ENCODE results near the gene ZSCAN18. TPM values are rescaled to one million over a fixed set of nuclear protein-coding genes. Genes with fewer than 3 reads are reported as not detected.
A peak's percentile ranks its signal among the peaks of the same experiment; 100 is the strongest.

Gene ZSCAN18
- total and polyA plus RNA-seq, 2 of the 13 experiments (the other 11 are each of a cell fraction or from before 2014, with no cell fraction given): not detected

DNA sequence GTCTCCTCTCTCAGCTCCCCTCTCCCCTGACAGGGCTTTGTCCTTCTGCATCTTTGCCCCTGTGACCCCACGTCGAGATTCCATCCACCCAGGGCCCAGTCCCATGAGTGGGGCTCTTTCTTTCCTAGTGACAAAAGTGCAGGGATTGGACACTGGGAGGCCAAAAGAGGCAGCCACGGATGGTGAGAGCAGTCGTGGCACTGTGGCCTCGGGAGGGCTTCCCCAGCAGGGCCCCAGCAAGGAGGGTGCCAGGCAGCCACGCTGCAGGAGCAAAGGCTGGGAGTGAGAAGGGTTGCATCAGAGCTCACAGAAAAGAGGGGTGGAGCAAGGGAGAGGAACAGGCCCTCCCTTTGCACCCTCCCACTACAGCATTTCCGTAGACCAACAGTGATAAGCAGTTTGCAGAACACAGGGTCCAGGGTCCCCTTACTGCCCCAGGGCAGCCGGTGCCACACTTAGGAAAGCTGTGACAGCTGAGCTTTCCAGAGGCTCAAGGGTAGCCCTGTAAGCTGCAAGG, 59.3 kb downstream of the ZSCAN18 start (continued):
- TF ChIP-seq, protein P1, sequence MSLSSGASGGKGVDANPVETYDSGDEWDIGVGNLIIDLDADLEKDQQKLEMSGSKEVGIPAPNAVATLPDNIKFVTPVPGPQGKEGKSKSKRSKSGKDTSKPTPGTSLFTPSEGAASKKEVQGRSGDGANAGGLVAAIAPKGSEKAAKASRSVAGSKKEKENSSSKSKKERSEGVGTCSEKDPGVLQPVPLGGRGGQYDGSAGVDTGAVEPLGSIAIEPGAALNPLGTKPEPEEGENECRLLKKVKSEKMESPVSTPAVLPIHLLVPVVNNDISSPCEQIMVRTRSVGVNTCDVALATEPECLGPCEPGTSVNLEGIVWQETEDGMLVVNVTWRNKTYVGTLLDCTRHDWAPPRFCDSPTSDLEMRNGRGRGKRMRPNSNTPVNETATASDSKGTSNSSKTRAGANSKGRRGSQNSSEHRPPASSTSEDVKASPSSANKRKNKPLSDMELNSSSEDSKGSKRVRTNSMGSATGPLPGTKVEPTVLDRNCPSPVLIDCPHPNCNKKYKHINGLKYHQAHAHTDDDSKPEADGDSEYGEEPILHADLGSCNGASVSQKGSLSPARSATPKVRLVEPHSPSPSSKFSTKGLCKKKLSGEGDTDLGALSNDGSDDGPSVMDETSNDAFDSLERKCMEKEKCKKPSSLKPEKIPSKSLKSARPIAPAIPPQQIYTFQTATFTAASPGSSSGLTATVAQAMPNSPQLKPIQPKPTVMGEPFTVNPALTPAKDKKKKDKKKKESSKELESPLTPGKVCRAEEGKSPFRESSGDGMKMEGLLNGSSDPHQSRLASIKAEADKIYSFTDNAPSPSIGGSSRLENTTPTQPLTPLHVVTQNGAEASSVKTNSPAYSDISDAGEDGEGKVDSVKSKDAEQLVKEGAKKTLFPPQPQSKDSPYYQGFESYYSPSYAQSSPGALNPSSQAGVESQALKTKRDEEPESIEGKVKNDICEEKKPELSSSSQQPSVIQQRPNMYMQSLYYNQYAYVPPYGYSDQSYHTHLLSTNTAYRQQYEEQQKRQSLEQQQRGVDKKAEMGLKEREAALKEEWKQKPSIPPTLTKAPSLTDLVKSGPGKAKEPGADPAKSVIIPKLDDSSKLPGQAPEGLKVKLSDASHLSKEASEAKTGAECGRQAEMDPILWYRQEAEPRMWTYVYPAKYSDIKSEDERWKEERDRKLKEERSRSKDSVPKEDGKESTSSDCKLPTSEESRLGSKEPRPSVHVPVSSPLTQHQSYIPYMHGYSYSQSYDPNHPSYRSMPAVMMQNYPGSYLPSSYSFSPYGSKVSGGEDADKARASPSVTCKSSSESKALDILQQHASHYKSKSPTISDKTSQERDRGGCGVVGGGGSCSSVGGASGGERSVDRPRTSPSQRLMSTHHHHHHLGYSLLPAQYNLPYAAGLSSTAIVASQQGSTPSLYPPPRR (CRISPR knock-in tag; IDR thresholded peaks at IDR 0.05; ENCODE audit: borderline replicate concordance): peak; percentile 25; the same call in 1 of the 2 replicates
- TF ChIP-seq HNF4G (IDR thresholded peaks at IDR 0.05; ENCODE audit: borderline replicate concordance, low read depth, low read length) (0 out of 2 replicates have a peak, but pooled peaks have one; percentile 17), HNF4G (CRISPR knock-in tag; IDR thresholded peaks at IDR 0.05; ENCODE audit: borderline replicate concordance, low read depth) (no peak), ZNF792 (CRISPR knock-in tag; IDR thresholded peaks at IDR 0.05) (peak; percentile 21; the same call in 1 of the 2 replicates), MTA1 (CRISPR knock-in tag; IDR thresholded peaks at IDR 0.05; ENCODE audit: borderline replicate concordance) (peak; percentile 46; the same call in 1 of the 2 replicates), SOX13 (IDR thresholded peaks at IDR 0.05) (no peak), SOX13 (CRISPR knock-in tag; conservative IDR thresholded peaks at IDR 0.05 in 1 of 2, IDR thresholded peaks at IDR 0.05 in 1 of 2) (peak in 1 of 2 experiments; percentile 21; a peak in 1 of 4 replicates), ZNF782 (CRISPR knock-in tag; IDR thresholded peaks at IDR 0.05; ENCODE audit: borderline replicate concordance) (0 out of 2 replicates have a peak, but pooled peaks have one; percentile 32), SOX6 (IDR thresholded peaks at IDR 0.05) (no peak), SOX6 (CRISPR knock-in tag; IDR thresholded peaks at IDR 0.05) (peak; percentile 57), ZNF264 (CRISPR knock-in tag; IDR thresholded peaks at IDR 0.05) (no peak), PAX8 (CRISPR knock-in tag; IDR thresholded peaks at IDR 0.05; ENCODE audit: borderline replicate concordance) (no peak), YY1 (IDR thresholded peaks at IDR 0.05; ENCODE audit: insufficient read depth, insufficient replicate concordance, low read depth, low read length) (no peak), KDM2A (CRISPR knock-in tag; IDR thresholded peaks at IDR 0.05; ENCODE audit: borderline replicate concordance, low read depth) (no peak)
- TF ChIP-seq, protein P2, sequence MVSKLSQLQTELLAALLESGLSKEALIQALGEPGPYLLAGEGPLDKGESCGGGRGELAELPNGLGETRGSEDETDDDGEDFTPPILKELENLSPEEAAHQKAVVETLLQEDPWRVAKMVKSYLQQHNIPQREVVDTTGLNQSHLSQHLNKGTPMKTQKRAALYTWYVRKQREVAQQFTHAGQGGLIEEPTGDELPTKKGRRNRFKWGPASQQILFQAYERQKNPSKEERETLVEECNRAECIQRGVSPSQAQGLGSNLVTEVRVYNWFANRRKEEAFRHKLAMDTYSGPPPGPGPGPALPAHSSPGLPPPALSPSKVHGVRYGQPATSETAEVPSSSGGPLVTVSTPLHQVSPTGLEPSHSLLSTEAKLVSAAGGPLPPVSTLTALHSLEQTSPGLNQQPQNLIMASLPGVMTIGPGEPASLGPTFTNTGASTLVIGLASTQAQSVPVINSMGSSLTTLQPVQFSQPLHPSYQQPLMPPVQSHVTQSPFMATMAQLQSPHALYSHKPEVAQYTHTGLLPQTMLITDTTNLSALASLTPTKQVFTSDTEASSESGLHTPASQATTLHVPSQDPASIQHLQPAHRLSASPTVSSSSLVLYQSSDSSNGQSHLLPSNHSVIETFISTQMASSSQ (IDR thresholded peaks at IDR 0.05; ENCODE audit: low read depth): no peak
- TF ChIP-seq, protein P2 (CRISPR knock-in tag; IDR thresholded peaks at IDR 0.05; ENCODE audit: borderline replicate concordance): no peak
- TF ChIP-seq, protein P3, sequence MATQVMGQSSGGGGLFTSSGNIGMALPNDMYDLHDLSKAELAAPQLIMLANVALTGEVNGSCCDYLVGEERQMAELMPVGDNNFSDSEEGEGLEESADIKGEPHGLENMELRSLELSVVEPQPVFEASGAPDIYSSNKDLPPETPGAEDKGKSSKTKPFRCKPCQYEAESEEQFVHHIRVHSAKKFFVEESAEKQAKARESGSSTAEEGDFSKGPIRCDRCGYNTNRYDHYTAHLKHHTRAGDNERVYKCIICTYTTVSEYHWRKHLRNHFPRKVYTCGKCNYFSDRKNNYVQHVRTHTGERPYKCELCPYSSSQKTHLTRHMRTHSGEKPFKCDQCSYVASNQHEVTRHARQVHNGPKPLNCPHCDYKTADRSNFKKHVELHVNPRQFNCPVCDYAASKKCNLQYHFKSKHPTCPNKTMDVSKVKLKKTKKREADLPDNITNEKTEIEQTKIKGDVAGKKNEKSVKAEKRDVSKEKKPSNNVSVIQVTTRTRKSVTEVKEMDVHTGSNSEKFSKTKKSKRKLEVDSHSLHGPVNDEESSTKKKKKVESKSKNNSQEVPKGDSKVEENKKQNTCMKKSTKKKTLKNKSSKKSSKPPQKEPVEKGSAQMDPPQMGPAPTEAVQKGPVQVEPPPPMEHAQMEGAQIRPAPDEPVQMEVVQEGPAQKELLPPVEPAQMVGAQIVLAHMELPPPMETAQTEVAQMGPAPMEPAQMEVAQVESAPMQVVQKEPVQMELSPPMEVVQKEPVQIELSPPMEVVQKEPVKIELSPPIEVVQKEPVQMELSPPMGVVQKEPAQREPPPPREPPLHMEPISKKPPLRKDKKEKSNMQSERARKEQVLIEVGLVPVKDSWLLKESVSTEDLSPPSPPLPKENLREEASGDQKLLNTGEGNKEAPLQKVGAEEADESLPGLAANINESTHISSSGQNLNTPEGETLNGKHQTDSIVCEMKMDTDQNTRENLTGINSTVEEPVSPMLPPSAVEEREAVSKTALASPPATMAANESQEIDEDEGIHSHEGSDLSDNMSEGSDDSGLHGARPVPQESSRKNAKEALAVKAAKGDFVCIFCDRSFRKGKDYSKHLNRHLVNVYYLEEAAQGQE (IDR thresholded peaks at IDR 0.05; ENCODE audit: borderline replicate concordance in 1 of 2, low read depth in 1 of 2, low read length in 2 of 2): no peak
